SK-N-SH (cell line): Measurements from ENCODE around the gene UGT1A1. TPM values are rescaled to one million over a fixed set of nuclear protein-coding genes. Genes with fewer than 3 reads are reported as not detected.

Source experiments
- CTCF ChIA-PET: fragments of 300-600, 350-600 bp; formaldehyde crosslinking; extraction: SDS; loops from one replicate; lab custom pipeline; 2021; lab: Yijun Ruan, JAX
- POLR2A ChIA-PET: fragments of 350-600 bp; sonication (Branson Sonifier 250); formaldehyde crosslinking; extraction: SDS; loops from one replicate; lab custom pipeline; 2020; ENCODE audit warnings: antibody characterized with exemption, inconsistent platforms; lab: Yijun Ruan, JAX
- DNase-seq: peaks from one replicate; pipeline ENCODE4 v3.0.0; 2012
- H2AFZ ChIP-seq: fragments of 200-600 bp; sonication (generic); 2 replicates; pipeline ENCODE4 v1.8.1; 2016; ENCODE audit warnings: antibody characterized with exemption, mild to moderate bottlenecking, low read depth
- H3F3A ChIP-seq: fragments of 200-600 bp; sonication (generic); replicated peaks from 2 replicates; pipeline ENCODE3; 2016; ENCODE audit warnings: antibody characterized with exemption, mild to moderate bottlenecking; ENCODE audit not compliant: insufficient read depth
- H3K27ac ChIP-seq, 2 experiments: fragments of 200-500 bp in 1 of 2; fragments of 200-600 bp in 1 of 2; sonication (Bioruptor generic) in 1 of 2; sonication (generic), shearing (Covaris generic) in 1 of 2; 2 replicates each; pipeline versions ENCODE4 v1.5.1 to v1.6.1; 2014 to 2016; ENCODE audit warnings: low read depth in 2 of 2, inconsistent platforms in 1 of 2, low read length in 1 of 2, mild to moderate bottlenecking in 1 of 2, mixed read lengths in 1 of 2
- H3K27me3 ChIP-seq: fragments of 200-600 bp; sonication (generic), shearing (Covaris generic); 2 replicates; pipeline ENCODE4 v1.6.1; 2016; ENCODE audit warnings: mixed run types; ENCODE audit not compliant: insufficient read depth
- H3K36me3 ChIP-seq, 2 experiments: fragments of 200-500 bp in 1 of 2; fragments of 200-600 bp in 1 of 2; sonication (Bioruptor generic) in 1 of 2; sonication (generic) in 1 of 2; replicated peaks in 1 of 2; 2 replicates each; pipeline versions ENCODE3 to v1.5.1; 2014 to 2016; ENCODE audit warnings: low read length in 1 of 2, mild to moderate bottlenecking in 1 of 2; ENCODE audit not compliant: insufficient read depth in 2 of 2, control insufficient read depth in 1 of 2
- H3K4me1 ChIP-seq, 2 experiments: fragments of 200-500 bp in 1 of 2; fragments of 200-600 bp in 1 of 2; sonication (Bioruptor generic) in 1 of 2; sonication (generic), shearing (Covaris generic) in 1 of 2; 2 replicates each; pipeline versions ENCODE4 v1.5.1 to v1.6.1; 2014 to 2016; ENCODE audit warnings: low read depth in 1 of 2, low read length in 1 of 2, mixed run types in 1 of 2; ENCODE audit not compliant: insufficient read depth in 2 of 2, control insufficient read depth in 1 of 2
- H3K4me2 ChIP-seq: fragments of 200-600 bp; sonication (generic), shearing (Covaris generic); 2 replicates; pipeline ENCODE4 v1.6.1; 2017; ENCODE audit warnings: mixed run types
- H3K4me3 ChIP-seq, 2 experiments: fragments of 200-500 bp in 1 of 2; fragments of 200-600 bp in 1 of 2; sonication (Bioruptor generic) in 1 of 2; sonication (generic), shearing (Covaris generic) in 1 of 2; 2 replicates each; pipeline versions ENCODE4 v1.5.1 to v1.8.1; 2014 to 2016; ENCODE audit warnings: low read depth in 2 of 2, inconsistent platforms in 1 of 2, low read length in 1 of 2, mild to moderate bottlenecking in 1 of 2, mixed read lengths in 1 of 2, moderate library complexity in 1 of 2
- H3K79me2 ChIP-seq: fragments of 200-600 bp; sonication (generic); 2 replicates; pipeline ENCODE4 v1.8.1; 2017; ENCODE audit warnings: mild to moderate bottlenecking; ENCODE audit not compliant: insufficient read depth
- H3K9ac ChIP-seq: fragments of 200-600 bp; sonication (generic); 2 replicates; pipeline ENCODE4 v1.6.1; 2017; ENCODE audit warnings: mixed run types
- H3K9me2 ChIP-seq: fragments of 200-600 bp; sonication (generic); 2 replicates; pipeline ENCODE4 v1.6.1; 2017; ENCODE audit warnings: mixed run types
- H3K9me3 ChIP-seq: fragments of 200-600 bp; sonication (generic); 2 replicates; pipeline ENCODE4 v1.6.1; 2017; ENCODE audit warnings: mixed run types, mild to moderate bottlenecking, moderate library complexity
- H4K20me1 ChIP-seq: fragments of 200-600 bp; sonication (generic); 2 replicates; pipeline ENCODE4 v1.6.1; 2017; ENCODE audit warnings: mild to moderate bottlenecking, mixed run types; ENCODE audit not compliant: insufficient read depth
- CHD2 ChIP-seq: fragments of 150-350 bp; IDR thresholded peaks from 2 replicates; pipeline ENCODE4 v1.6.1; 2018; ENCODE audit warnings: low read length; ENCODE audit not compliant: partially characterized antibody
- ELF1 ChIP-seq: IDR thresholded peaks from 2 replicates; pipeline ENCODE4 v1.4.0; 2012
- EP300 ChIP-seq, 2 experiments: IDR thresholded peaks; 2 replicates each; pipeline versions ENCODE4 v1.4.0 to v1.6.1; 2012; ENCODE audit warnings: borderline replicate concordance in 1 of 2, low read depth in 1 of 2, low read length in 1 of 2
- FOSL2 ChIP-seq: IDR thresholded peaks from 2 replicates; pipeline ENCODE4 v1.4.0; 2012; ENCODE audit warnings: low read depth, mild to moderate bottlenecking, moderate library complexity, borderline replicate concordance
- FOXJ3 ChIP-seq: sonication (generic); formaldehyde crosslinking; IDR thresholded peaks from 2 replicates; pipeline ENCODE4 v1.5.1; 2020; ENCODE audit warnings: mild to moderate bottlenecking, missing genetic modification reagents
- GABPA ChIP-seq: IDR thresholded peaks from 2 replicates; pipeline ENCODE4 v1.4.0; 2012; ENCODE audit warnings: low read depth, mild to moderate bottlenecking
- GATA2 ChIP-seq: sonication (generic); formaldehyde crosslinking; IDR thresholded peaks from 2 replicates; pipeline ENCODE4 v1.5.0; 2020; ENCODE audit warnings: mild to moderate bottlenecking, missing genetic modification reagents
- MEF2A ChIP-seq: IDR thresholded peaks from 2 replicates; pipeline ENCODE4 v1.4.0; 2012; ENCODE audit warnings: low read depth, borderline replicate concordance
- NFIC ChIP-seq: IDR thresholded peaks from 2 replicates; pipeline ENCODE4 v1.4.0; 2012; ENCODE audit warnings: borderline replicate concordance
- NRF1 ChIP-seq: IDR thresholded peaks from 2 replicates; pipeline ENCODE4 v1.6.1; 2012; ENCODE audit warnings: low read depth, mild to moderate bottlenecking, low read length
- RCOR1 ChIP-seq: fragments of 150-350 bp; IDR thresholded peaks from 2 replicates; pipeline ENCODE4 v1.6.1; 2017; ENCODE audit warnings: antibody characterized with exemption, low read length
- REST ChIP-seq: IDR thresholded peaks from 2 replicates; pipeline ENCODE4 v1.6.1; 2012; ENCODE audit warnings: mild to moderate bottlenecking, low read depth, low read length, moderate library complexity
- TCF12 ChIP-seq: IDR thresholded peaks from 2 replicates; pipeline ENCODE4 v1.4.0; 2012
- TEAD4 ChIP-seq: IDR thresholded peaks from 2 replicates; pipeline ENCODE4 v1.4.0; 2012; ENCODE audit warnings: mild to moderate bottlenecking, borderline replicate concordance; ENCODE audit not compliant: insufficient read depth
- ZBTB33 ChIP-seq: IDR thresholded peaks from 2 replicates; pipeline ENCODE4 v1.4.0; 2012; ENCODE audit warnings: low read depth, borderline replicate concordance
- WGBS: methylation state at CpG from one replicate; pipeline ENCODE4 v1.1.6; 2017; ENCODE audit warnings: low lambda C conversion rate; 5-methylcytosine and 5-hydroxymethylcytosine counted together
- polyA plus RNA-seq, 3 experiments: library from polyadenylated mRNA; depleted of rRNA; stranded (reverse); fragments of >200 nt; gene quantifications; 2 replicates each; pipeline ENCODE4 v1.2.3, GENCODE V29; 2012

The UGT1A1 gene
- polyA plus RNA-seq, 1 of the 3 experiments (the other 2 are of a cell fraction) = not detected

- ChIA-PET POLR2A (no interaction called here), CTCF (no interaction called here)
- WGBS = 7% methylated on average over 2 of the region's 2 CpGs
- no peak overlapping the region for H3K4me2 ChIP-seq
- no peaks in the 10 kb centered on the region for H3K79me2 ChIP-seq
- no peak overlapping the region for H3K9ac ChIP-seq
- H3K27ac ChIP-seq = peak overlapping the region in 1 of 2 experiments; percentile 36; a peak in 1 of 4 replicates
- H3K27me3 ChIP-seq = no peaks in the 10 kb centered on the region
- no peaks in the 10 kb centered on the region for H3K9me3 ChIP-seq
- no peak overlapping the region for H2AFZ ChIP-seq
- peaks cover 0 to 3% of the 10 kb centered on the region in 2 experiments; a peak in 1 of 4 replicates for H3K4me1 ChIP-seq
- H3K4me3 ChIP-seq = no peak overlapping the region
- no peaks in the 10 kb centered on the region for H4K20me1 ChIP-seq
- TF ChIP-seq TEAD4 (no peak), GATA2 (0 out of 2 replicates have a peak, but pooled peaks have one; percentile 12), EP300 (IDR thresholded peaks at IDR 0.05; ENCODE audit: borderline replicate concordance in 1 of 2, low read depth in 1 of 2, low read length in 1 of 2) (peak in 1 of 2 experiments; percentile 45; a peak in 1 of 4 replicates), FOSL2 (no peak), ZBTB33 (no peak), TCF12 (peak; percentile 8; the same call in 1 of the 2 replicates), FOXJ3 (peak; percentile 47; the same call in 1 of the 2 replicates), NFIC (no peak), GABPA (no peak), ELF1 (no peak)
- TF ChIP-seq, all 33 proteins: peak for 4
- no peaks in the 10 kb centered on the region for H3K36me3 ChIP-seq
- no peaks in the 10 kb centered on the region for H3F3A ChIP-seq
- H3K9me2 ChIP-seq = no peaks in the 10 kb centered on the region
- DNase-seq = peak; percentile 85
Measured at GRCh38 chr2:233816334-233816733, 56.3 kb downstream of the UGT1A1 start.

- H3K4me2 ChIP-seq = no peak overlapping the region
- WGBS = 88% methylated on average over 4 of the region's 4 CpGs
- no peak overlapping the region for H2AFZ ChIP-seq
- no peak overlapping the region for H3K9ac ChIP-seq
- H3F3A ChIP-seq = no peaks in the 10 kb centered on the region
- no peaks in the 10 kb centered on the region for H3K27me3 ChIP-seq
- H3K36me3 ChIP-seq = no peaks in the 10 kb centered on the region
- no peak overlapping the region for H3K4me3 ChIP-seq
- no peak for TF ChIP-seq GATA2
- no peak for TF ChIP-seq CHD2
- TF ChIP-seq NRF1 = no peak
- TF ChIP-seq RCOR1 = no peak
- TF ChIP-seq REST = no peak
- no peak for TF ChIP-seq TCF12
- TF ChIP-seq MEF2A = no peak
- TF ChIP-seq GABPA = no peak
- TF ChIP-seq, all 33 proteins: peak for 0
- ChIA-PET CTCF (no interaction called here), POLR2A (no interaction called here)
- Histone ChIP-seq H3K27ac (peak overlapping the region in 1 of 2 experiments; percentile 36; a peak in 1 of 4 replicates), H3K9me2 (no peaks in the 10 kb centered on the region), H3K79me2 (no peaks in the 10 kb centered on the region), H3K4me1 (peaks cover 0 to 3% of the 10 kb centered on the region in 2 experiments; a peak in 1 of 4 replicates), H4K20me1 (no peaks in the 10 kb centered on the region), H3K9me3 (no peaks in the 10 kb centered on the region)
- peak; percentile 49 for DNase-seq
Measured at GRCh38 chr2:233816771-233817170, 56.7 kb downstream of the UGT1A1 start.
